LNCAP (cell line): ENCODE results near the gene DHCR24.

Source experiments
- TF ChIP-seq, protein P1 (sequence below): fragments of 450-650 bp; IDR thresholded peaks from 2 replicates; pipeline ENCODE4 v1.5.1; 2017; ENCODE audit warnings: mild to moderate bottlenecking

The DHCR24 gene

DNA sequence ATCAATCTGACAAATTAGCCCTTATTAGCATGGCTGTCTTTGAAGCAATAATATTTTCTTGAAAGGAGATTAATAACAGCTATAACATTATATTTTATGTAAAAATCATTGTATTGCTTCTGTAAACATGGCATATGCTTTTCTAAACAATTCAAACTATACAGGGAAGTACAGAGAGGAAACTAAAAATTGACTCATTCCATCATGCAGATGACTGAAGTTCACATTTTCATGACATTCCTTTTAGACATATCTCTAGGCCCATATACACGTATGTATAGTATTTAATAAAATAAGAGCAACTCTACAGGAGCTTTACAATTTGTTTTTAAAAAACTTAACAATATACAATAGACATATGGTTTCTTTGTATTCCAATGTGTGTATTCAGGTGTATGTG lies 5.6 kb upstream of the DHCR24 start:
- TF ChIP-seq, protein P1, sequence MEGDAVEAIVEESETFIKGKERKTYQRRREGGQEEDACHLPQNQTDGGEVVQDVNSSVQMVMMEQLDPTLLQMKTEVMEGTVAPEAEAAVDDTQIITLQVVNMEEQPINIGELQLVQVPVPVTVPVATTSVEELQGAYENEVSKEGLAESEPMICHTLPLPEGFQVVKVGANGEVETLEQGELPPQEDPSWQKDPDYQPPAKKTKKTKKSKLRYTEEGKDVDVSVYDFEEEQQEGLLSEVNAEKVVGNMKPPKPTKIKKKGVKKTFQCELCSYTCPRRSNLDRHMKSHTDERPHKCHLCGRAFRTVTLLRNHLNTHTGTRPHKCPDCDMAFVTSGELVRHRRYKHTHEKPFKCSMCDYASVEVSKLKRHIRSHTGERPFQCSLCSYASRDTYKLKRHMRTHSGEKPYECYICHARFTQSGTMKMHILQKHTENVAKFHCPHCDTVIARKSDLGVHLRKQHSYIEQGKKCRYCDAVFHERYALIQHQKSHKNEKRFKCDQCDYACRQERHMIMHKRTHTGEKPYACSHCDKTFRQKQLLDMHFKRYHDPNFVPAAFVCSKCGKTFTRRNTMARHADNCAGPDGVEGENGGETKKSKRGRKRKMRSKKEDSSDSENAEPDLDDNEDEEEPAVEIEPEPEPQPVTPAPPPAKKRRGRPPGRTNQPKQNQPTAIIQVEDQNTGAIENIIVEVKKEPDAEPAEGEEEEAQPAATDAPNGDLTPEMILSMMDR = no peak

DNA sequence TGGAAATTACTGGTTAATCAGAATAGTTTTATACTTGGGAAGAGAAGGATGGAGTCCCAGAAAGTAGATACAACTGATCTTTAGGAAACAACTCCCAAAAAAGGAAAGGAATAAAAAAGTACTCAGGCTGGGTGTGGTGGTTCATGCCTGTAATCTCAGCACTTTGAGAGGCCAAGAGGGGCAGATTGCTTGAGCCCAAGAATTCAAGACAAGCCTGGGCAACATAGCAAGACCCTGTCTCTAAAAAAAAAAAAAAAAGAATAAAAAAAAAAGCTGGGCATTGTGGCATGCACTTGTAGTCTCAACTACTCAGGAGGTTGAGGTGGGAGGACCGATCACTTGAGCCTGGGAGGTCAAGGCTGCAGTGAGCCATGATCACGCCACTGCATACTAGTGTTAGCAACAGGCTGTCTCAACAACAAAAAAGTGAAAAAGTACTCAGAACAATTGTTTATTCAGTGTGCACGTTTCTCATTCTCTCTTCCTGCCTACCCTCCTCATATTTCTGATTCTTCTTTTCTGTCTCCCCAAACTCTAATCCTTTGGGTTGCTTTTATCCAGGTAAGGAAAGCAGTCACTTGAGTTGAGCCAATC lies 2.2 kb upstream of the DHCR24 start:
- TF ChIP-seq, protein P1 = no peak

GRCh38 chr1:54888080-54888733 lies 1.2 kb upstream of the DHCR24 start:
- TF ChIP-seq, protein P1 = no peak

DNA sequence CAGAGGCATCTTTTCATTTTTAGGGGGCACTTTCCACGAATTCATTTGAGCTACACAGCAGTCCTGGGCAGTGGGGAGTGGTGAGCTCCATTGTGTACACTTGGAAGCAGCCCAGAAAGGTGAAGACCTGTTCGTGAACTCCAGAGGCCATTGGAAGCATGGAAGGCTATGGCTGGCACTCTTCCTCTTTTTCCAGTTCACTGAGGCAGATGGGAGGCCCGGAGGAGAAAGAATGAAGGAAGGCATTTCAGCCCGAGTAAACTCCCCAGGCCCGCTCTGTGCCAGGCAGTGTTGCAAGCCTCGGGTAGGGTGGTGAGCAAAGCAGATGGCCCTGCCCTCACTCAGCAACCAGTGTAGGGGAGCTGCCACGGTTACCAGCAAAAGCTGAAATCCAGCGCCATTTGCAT lies 673 bp upstream of the DHCR24 start:
- TF ChIP-seq, protein P1 = no peak

DNA sequence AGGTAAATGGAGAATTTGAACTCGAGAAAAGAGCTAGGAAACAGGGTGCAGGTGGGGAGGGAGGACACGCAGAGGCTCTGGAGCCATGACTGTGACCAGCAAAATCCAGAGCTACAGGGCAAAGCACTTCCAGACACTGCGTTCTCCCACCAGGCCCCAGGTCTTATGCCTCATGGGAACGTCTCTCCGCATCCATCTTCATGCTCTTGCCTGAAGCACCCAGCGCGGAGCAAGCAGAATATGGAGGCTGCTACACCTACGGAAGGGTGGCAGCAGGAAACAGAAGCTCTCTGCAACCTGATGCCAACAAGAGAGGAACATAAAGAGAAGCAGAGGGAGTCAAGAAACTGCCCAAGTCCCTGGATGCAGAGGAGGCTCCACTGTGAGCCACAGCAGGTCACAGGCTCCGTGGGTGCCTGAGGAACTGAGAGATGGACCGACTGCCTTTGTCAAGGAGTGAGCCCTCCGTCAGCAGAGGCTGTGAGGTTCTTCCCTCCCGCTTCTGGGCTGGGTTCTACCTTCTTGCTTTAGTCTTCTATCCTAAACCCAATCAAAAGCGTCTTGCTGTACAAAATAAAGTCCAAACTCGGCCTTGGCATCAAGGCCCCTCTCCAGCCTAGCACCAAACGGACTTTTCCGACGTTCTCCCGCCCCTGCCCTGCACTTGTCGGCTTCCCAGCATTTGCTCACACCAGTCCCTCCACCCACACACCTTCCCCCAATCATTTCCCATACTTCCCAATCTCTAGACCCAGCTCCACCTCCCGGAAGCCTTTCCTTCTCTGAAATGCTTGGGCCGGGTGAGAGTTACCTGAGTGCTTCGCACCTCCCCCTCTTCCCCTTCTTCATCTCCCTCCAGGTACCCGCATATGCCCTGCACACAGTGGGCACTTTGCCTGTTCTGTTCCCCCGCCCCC lies 930 bp downstream of the DHCR24 start:
- TF ChIP-seq, protein P1 = no peak

DNA sequence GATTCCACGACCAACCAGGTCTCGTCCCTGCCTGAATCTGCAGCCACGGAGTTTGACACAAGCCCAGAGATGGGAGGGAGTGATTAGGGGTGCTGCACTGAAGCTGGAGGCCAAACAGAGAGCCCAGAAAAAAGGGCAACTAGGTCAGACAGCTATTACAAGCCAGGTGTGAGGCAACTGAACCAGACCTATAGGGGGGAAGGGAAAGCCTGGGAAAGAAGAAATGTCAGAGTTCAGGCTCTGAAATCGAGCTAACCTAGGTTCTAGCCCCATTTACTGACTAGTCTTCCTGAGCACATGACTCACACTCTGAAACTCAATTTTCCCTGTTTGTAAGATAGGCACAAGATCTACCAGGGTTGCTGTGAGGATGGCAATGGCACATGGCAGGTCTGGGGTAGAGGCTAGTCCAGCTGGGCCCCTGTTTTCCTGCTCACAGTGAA lies 1.7 kb downstream of the DHCR24 start:
- TF ChIP-seq, protein P1 = no peak

GRCh38 chr1:54884768-54885167 lies 2.2 kb downstream of the DHCR24 start:
- TF ChIP-seq, protein P1 = no peak
